Fibroblast of gingiva (primary cell): Measurements from ENCODE around the gene MCHR1.
"Not testable (repeated sequence)": the region's sequence is repeated elsewhere in the genome, so short reads cannot be mapped to it uniquely, and the experiment has no call there.

Experiments
- DNase-seq: peaks from one replicate; pipeline ENCODE4 v3.0.0-alpha.2; 2011; ENCODE audit warnings: low read depth

Gene MCHR1

DNA sequence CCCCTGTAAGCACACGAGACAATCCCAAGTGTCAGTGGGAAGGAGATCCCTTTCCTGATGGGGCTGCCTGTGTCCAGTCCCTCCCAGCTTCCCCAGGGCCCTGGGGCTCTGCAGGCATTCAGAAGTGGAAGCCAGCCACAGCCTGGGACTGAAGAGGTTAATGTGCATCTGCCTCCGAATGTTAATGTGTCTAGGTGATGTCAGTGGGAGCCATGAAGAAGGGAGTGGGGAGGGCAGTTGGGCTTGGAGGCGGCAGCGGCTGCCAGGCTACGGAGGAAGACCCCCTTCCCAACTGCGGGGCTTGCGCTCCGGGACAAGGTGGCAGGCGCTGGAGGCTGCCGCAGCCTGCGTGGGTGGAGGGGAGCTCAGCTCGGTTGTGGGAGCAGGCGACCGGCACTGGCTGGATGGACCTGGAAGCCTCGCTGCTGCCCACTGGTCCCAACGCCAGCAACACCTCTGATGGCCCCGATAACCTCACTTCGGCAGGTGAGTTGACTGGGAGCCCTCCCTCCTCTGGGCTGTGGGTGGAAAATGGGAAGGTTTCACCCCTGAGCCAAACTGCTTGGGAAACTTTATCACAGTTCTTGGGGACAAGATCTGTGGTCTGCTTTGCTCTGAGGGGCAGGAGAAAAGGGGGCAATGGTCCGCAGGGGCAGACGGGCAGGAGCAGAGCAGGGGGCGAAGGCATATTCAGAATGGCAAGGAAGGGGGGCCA is at the start of gene MCHR1:
Gene MCHR1 (plus strand): TSS at position 236 of the 715 bp plus-strand sequence. CDS start 169 bp downstream, at position 405.
- no peak for DNase-seq

GRCh38 chr22:40631925-40632324 is 47.4 kb upstream of the MCHR1 start:
- no peak for DNase-seq

DNA sequence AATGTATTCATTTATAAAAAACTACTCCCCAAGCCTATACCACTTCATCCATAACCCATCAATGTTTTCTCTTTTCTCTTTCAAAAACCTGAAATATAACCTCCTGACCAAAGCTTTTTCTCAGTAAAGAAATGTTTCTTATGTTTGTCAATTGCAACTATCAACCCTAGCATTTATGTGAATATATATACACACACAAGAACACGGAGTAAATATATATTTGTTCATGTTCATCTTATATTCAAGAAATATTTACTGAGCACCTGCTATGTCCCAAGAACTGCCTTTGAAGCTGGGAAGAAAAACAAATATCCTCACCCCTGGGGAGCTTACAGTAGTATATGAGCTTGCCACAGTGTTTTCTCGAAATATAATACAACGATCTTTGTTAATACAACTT is 46.2 kb upstream of the MCHR1 start:
- DNase-seq, result no peak

- no peak for DNase-seq
Observed at GRCh38 chr22:40634119-40634903, 45.0 kb upstream of the MCHR1 start.

- DNase-seq, result peak; percentile 75
Observed at GRCh38 chr22:40635043-40635939, 44.0 kb upstream of the MCHR1 start.

DNA sequence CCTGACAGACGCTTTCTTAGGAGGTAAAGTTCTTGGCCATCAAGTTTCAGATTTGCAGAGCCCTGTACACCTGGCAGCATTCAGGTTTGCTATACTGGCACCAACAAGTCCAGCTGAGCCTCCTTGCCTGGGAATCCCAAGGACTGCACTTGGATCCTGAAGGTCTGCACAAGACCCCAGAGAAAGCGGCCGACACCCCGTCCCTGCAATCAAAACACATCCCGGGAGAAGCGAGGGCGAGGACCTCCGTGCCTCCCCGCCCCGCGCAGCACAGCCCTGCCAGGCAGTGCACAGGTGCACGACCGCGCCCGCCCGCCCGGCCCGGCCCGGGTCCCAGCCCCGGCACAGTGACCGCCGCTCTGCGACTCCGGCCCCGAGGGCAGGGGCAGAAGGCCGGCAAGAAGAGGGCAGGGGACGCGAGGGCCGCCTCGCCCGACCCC is 43.3 kb upstream of the MCHR1 start:
- no peak for DNase-seq

GRCh38 chr22:40636380-40637182 is 42.7 kb upstream of the MCHR1 start, which contains the start of gene MRTFA:
MRTFA (minus strand) TSS chr22:40636719.
- DNase-seq, result peak; percentile 100

- no peak for DNase-seq
Observed at GRCh38 chr22:40637183-40638150, 41.8 kb upstream of the MCHR1 start.

GRCh38 chr22:40638261-40638660 is 41.0 kb upstream of the MCHR1 start:
- no peak for DNase-seq

DNA sequence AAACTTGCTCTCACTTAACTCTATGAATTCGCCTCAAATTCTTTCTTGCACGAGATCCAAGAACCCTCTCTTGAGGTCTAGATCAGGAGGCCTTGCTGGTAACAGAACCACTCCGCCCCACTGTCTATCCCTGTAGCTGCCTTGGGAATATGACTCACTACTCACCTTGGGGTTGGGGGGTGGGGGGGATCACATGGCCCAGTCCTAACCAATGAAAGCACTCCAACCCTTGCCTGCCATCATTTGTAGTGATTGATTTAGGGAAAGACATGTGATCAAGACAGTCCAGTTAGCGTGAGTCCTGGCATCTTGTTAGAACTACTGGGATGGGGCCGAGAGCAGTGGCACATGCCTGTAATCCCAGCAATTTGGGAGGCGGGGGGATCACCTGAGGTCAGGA is 38.0 kb upstream of the MCHR1 start:
- no peak for DNase-seq

DNA sequence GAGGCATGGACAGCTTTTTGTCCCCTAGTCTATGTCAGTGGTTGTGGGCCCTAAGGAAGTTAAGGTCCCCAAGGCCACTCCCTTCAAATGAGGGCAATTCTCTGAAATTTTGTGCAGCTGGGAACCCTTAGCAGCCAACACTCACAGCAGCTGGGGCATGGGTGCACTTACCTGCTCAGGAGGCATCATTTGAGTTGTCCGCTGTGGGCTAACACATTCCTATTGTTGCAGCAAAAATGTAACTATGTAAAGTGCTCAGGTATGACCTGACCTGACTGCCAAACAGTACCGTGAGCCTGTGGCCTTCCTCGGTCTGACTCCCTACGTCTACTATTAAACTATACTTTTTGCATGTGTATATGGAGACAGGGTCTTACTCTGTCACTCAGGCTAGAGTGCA is 37.0 kb upstream of the MCHR1 start:
- DNase-seq, result no peak

GRCh38 chr22:40645579-40646197 is 33.6 kb upstream of the MCHR1 start:
- no peak for DNase-seq

GRCh38 chr22:40648386-40648785 is 30.9 kb upstream of the MCHR1 start:
- no peak for DNase-seq

GRCh38 chr22:40651057-40651456 is 28.2 kb upstream of the MCHR1 start:
- no peak for DNase-seq

DNA sequence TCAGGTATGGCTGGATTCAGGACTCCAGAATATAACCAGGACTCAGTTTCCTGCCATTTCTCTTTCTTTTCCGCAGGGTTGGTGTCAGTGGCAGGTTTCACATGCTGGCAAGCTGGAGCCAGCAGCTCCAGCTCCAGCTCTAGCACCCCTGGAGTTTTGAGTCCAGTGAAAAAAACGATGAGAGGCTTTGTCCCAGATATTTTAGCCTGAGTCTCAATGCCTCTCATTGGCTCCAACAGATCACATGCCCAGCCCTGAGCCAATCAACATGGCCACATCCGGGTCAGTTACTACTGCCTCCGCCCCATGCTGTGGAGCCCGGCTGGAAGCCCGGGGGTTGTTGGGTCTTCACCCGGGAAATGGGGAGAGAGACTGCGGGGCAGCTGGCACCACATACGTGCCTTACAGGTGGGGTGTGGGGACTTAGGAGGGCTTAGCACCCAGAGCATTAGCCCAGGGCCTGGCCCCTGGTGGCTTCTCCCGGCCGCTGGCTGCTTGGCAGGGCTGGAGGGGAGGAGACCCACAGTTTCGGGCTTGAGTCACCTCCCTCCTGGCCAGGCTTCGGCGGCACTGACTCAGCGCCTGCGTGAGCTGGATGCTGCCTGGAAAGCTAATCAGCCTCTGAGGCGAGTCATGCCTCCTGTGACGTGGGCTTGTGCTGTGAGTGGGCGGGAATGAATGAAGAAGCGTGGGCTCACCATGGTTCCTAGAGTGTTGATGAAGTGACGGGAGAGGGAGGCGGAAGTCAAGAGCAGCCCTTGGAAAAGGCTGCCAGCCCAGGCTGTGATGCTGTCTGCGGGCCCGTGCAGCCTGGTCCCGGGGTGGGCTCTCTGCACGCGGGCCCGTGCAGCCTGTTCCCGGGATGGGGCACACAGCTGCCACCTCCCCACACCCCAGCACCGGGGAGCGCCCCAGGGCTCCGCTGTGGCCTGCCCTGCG is 27.5 kb upstream of the MCHR1 start:
- DNase-seq, result peak; percentile 99

DNA sequence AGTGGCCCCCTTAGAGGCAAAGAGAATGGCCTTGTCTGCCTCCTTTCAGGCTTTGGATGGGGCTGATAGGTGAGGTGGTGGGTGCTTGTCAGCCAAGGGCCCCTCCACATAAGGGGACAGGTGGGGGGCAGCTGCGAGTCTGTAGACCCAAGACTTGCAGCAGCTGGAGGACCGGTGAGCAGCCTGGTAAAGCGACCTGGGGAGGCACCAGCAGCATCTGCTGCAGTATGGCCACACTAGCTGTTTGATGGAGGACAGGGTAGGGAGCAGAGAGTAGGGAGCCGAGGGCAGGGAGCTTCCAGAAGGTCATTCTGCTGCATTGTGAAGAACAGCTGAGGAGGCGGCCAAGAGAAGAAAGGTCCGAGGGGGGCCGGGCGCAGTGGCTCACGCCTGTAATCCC is 25.9 kb upstream of the MCHR1 start:
- no peak for DNase-seq

DNA sequence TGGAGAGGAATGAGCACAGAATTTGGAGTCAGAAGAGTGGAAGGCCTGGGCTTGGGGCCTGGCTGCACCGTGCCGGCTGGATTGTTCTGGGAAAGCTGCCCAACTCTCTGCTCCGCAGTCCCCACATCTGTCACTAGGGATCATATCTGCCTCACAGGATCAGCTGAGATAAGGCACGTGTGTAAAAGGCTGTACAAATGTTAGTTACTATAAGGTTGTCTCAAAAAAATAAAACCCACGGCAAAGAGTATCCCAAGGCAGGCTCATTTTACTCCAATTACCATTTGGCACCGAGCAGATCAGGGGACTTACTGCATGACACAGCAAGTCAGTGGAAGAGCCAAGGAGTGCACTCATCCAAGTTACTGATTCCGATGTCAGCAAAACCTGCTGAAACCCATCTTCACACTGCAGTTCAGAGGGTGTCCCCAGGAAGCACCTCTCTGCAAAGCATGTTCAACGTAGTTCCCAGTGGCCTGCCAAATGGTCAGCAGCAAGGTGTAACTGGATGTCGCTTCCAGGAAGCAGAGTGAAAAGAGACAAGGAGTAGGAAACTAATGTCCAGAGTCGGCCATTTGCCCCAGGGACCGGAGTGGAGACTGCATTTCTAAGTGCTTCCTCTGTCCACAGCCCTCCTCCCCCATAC is 24.6 kb upstream of the MCHR1 start:
- DNase-seq, result peak; percentile 86

DNA sequence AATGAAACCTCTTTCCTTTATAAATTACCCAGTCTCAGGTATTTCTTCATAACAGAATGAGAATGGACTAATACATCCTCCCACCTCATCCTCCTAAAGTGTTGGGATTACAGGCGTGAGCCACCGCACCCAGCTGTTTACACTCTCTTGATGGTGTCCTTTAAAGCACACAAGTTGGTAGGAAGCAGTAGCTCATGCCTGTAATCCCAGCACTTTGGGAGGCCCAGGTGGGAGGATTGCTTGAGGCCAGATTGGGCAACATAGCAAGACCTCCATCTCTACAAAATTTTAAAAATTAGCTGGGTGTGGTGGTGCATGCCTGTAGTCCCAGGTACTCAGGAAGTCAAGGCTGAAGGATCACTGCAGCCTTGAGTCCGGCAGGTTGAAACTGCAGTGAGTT is 23.3 kb upstream of the MCHR1 start:
- not testable (repeated sequence) for DNase-seq
